Activated T-cell treated with anti-CD3 and anti-CD28 coated beads, Interleukin-2, amount 50 U/mL, for 1 hour (primary cell): ENCODE data around the gene FAM78B.

Experiments
- DNase-seq: peaks from one replicate; pipeline ENCODE4 v3.0.0-alpha.2; 2020

FAM78B gene

DNA sequence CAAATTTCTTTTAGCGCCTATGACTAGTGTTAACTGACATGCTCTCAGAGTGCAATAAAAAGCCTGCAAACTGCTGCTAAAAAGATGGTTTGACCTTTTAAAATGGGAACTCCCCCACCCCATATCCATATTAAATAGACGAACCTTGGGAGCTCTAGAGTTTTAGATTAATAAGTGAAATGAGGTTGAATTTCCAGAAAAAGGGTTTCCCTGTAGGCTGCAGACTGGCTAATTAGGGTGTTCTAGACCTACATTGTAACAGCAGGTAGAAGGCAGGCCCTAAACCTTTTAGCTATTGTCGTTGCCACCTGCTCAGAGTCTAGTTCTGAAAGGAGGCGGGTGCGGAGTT, 2.2 kb downstream of the FAM78B start:
- DNase-seq: no peak

- no peak for DNase-seq
These were observed 7.1 kb downstream of the FAM78B start for GRCh38 chr1:166159656-166160055.

- no peak for DNase-seq
These were observed 10.1 kb downstream of the FAM78B start for GRCh38 chr1:166156674-166157073.

DNA sequence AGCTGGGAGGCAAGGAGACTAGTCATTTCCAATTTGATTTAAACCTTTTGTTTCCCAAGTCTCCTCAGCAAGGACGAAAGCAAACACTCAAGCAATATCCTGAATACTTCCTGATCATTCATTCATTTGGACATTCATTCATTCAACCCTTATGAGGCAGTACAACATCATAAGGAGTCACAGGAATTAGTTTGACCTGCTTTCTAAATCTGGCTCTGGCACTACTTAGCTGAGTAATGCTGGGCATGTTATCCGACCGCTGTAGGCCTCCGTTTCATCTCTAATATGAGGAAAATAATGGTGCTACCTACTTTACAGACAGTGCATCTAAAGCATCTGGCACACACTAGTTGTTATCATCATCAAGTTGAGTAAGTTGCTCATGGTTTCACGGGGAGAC, 11.7 kb downstream of the FAM78B start:
- no peak for DNase-seq

DNA sequence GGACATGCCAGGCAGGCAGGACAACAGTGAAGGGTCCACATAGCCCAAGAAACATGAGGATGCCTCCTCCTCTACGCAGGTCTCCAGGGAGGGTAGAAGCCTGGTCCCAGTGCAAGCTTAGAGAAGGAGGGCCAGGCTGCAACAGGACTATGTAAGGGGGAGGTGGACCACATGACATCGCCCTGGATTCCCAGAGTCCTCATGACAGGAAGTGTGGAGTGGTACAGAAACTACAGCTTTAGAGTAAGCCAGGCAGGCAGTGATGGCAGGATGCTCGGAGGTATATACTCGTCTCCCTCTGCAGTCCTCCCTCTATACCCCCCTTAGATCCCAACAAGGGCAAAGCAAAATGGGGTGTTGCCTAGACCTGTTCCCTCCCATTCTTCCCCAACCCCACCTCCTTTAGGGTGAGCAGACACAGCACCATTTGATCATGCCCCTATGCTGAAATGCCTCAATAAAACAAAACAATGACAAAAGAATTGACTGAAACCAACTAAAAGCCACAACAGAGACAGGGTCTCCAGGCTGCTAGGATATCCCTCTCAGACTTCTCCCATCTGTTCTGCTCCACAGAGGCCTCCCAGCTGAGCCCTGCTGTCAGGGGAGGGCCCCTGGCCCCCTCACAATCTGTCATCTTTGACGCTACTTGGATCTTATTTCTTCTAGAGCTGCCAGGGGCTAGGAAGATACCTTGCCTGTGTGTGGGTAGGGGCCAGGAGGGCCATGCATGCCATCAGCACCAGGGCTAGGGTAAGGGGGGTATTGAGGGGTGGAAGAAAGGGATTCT, 13.1 kb downstream of the FAM78B start:
- DNase-seq: no peak

- DNase-seq: no peak
These were observed 13.8 kb downstream of the FAM78B start for GRCh38 chr1:166152978-166153377.

DNA sequence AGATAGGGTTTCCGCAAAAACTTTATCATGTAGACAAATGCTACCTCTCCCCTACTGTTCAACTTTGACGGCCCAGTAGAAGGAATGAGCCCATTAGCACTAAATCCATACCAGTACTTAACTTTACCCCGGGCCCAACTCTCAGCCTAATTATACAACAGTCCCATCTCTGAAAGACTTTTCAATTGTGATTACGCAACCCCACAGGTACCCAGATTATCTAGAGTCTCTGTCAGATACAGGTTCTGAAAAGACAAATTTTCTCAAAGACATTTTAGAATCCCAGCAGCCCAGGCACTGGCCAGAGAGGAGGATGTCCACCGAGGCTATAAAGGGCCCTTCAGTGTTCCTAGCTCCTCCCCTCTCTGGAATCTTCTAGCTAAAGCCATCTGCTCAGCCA, 15.0 kb downstream of the FAM78B start:
- DNase-seq: no peak

- DNase-seq: no peak
These were observed 21.3 kb downstream of the FAM78B start for GRCh38 chr1:166145499-166145898.

DNA sequence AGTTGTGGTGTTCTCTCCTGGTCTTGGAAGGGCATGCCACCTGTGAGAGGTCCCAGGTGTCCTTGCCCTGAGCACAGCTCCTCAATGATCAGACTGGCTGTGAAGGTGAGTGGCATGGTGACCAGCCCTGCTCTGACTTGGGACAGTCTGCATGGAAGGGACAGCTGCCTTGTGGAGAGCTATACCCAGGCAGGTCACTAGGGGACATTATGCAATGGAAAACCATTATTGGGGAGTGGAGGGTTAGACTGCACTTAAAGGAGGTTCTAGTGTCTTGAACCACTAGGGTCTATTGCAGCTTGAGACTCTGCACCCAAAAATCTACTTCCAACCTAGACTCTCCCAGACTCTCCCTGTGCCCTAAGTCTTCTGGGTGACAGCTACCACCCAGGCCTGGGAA, 24.8 kb downstream of the FAM78B start:
- no peak for DNase-seq

GRCh38 chr1:166140251-166140650, 26.6 kb downstream of the FAM78B start:
- DNase-seq: no peak

GRCh38 chr1:166139735-166140134, 27.1 kb downstream of the FAM78B start:
- no peak for DNase-seq

DNA sequence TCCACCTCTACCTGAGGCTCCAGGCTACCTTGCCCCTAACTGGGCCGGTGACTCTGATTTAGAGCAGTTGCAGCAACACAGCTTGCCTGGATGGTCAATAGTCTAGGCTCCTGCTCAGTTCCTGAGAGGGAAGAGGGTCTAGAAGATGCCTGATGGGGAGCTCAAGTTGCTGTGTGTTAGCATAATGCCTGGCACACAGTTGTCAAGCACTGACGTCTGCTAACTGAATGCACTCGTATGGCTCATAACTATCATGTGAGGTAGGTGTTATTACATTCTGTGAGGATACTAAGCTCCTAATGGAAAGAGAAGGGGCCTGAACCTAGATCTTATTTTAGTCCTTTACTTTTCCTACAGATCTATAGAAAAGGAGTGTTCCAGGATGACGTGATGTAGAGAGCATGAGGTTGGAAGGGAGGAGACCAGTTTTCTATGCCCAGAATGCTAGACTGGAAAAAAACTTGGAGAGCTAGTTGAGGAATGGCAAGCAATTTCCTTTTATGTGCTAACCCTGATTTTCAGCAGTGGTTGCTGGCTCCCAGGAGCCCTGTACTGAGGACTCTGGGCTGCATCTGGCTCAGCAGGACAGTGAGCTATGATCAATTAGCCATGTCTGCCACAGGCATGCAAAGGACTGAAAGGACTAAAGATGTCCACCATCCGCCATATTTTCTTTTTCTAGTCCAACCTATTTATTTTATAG, 30.0 kb downstream of the FAM78B start:
- no peak for DNase-seq

DNA sequence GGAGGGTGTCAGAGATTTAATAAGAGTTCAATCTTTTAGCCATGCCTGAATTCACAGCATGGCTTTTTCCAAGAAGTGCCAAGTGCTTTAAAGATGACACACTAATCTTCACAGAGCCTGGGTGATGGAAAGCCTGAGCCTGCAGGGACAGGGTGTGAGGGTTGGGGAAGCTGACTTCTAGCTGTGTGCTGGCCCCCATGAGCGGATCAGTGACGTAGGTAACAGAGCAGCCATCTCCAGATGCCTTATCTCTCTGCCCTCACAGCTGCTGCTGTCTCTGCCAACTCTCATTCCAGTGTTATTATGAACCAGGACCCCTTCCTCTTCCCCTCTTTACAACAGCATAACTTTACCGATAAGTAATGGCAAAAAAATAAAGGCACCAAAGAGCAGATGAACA, 30.6 kb downstream of the FAM78B start:
- DNase-seq: no peak

DNA sequence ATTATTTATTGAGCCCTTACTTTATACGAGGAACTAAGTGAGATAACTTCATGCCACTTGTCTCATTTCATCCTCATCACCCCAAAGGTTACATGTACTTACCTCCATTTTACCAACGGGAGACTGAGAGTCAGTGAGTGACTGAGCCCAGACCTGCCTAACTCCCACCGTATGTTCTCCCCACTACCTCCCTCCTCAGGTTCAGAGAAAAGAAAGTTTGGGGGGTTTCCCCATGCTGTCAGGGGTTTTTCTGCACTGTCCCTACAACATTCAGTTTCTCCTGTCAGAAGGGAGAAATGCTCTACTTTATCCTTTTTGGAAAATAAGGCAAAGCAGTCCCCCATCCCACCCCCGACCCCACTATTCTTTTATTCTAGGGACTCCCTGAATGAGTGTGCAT, 32.9 kb downstream of the FAM78B start:
- DNase-seq: no peak

DNA sequence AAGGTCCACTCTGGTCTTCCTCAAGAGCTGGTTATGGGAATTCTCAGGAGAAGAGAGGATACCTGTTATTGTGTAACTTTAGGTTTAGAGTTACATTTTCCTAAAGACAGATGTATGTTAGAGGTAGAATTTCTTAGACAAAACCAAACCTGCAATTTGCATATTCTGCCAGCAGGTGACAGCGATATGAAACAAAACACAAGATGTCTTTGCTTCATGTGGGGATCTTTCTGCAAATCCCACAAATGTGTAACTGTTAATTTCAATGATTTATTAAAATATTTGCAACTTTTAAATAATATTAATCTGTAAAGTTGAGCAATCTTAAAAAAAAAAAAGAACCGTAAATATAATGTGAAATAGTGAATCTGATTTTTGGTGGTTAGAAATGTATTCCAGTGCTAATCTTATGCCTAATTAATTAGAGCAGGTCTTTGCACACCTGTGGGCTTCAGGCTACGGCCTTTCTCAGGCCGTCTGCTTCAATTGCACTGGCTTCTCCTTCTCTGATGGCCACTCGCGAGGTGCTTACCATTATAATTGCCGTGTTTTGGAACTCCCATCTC, 33.4 kb downstream of the FAM78B start:
- DNase-seq: no peak

DNA sequence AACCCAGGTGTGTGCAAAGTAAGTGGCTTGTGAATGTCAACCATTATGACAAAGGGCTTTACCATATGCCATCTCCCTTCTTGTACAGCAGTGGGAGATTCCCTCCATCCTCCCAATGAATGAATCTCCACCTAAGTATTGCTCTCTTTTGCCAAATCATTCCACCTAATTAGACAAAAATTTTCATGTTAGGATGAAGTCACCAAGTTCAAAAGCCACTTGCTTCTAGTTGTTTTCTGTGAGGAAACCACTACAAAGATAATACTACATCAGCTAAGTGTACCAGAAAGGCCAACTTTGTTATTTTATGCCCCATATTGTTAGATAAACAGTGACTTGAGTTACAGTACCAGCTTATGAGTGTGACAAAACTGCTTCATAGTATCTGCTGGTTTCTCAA, 34.3 kb downstream of the FAM78B start:
- no peak for DNase-seq

GRCh38 chr1:166129006-166129405, 37.8 kb downstream of the FAM78B start:
- DNase-seq: no peak

- DNase-seq: no peak
These were observed 38.6 kb downstream of the FAM78B start for GRCh38 chr1:166128195-166128594.

- no peak for DNase-seq
These were observed 39.8 kb downstream of the FAM78B start for GRCh38 chr1:166127003-166127402.

- no peak for DNase-seq
These were observed 43.8 kb downstream of the FAM78B start for GRCh38 chr1:166122873-166123466.

- DNase-seq: no peak
These were observed 45.8 kb downstream of the FAM78B start for GRCh38 chr1:166121010-166121409.

- DNase-seq: no peak
These were observed 46.5 kb downstream of the FAM78B start for GRCh38 chr1:166120281-166120680.

DNA sequence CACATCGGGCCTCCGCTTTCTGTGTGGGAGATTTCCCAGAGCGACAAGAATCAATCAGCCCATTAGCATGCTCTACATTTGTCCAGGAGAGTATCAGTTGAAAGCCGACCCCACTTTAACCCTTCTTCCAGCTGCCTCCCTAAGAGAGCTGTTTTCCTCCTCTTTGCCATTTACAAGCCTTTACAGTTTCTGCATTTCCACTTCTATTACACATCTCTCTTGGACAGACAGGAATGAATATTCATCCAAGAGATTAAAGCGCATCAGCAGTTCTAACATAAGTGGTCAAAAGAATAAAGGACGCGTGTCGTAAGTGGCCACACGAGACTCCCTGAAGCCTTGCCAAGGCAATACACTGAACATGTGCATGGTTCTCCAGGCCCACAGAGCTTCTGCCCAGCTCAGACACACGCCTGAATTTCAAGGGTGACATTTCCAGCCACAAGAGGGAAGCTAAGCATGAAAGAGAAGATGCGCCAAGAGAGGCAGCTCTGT, 47.3 kb downstream of the FAM78B start:
- DNase-seq: no peak

GRCh38 chr1:166117776-166118175, 49.0 kb downstream of the FAM78B start:
- DNase-seq: no peak
